Stimulated activated CD4-positive, alpha-beta T cell treated with anti-CD3 and anti-CD28 coated beads, Interleukin-15, amount 100 ng/mL, for 1 hour (primary cell): ENCODE results near the gene NPY5R.

ENCODE experiments used
- DNase-seq, 2 donors: peaks; one replicate each; pipeline ENCODE4 v3.0.0-alpha.2; 2020; ENCODE audit warnings: low read depth in 1 of 2, low spot score in 1 of 2

NPY5R gene

DNA sequence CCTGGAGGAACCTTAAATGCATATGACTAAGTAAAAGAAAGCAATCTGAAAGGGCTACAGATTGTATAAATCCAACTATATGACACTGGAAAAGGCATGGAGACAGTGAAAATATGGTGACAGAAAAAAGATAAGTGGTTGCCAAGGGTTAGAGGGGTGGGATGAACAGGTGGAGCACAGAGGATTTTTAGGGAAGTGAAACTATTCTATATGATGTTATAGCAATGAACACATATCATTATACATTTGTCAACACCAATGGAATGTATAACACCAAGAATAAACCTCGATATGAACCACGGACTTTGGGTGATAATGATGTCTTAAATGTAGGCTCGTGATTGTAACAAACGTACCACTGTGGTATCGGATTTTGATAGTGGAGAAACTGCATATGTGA, 40.7 kb downstream of the NPY5R start:
- no peak for DNase-seq

- no peak for DNase-seq
Observed at GRCh38 chr4:163384926-163385325, 41.2 kb downstream of the NPY5R start.

- DNase-seq = no peak
Observed at GRCh38 chr4:163385466-163385865, 41.8 kb downstream of the NPY5R start.

GRCh38 chr4:163391756-163392155, 48.1 kb downstream of the NPY5R start:
- no peak for DNase-seq

- DNase-seq = no peak
Observed at GRCh38 chr4:163392328-163392727, 48.6 kb downstream of the NPY5R start.

- DNase-seq = no peak
Observed at GRCh38 chr4:163393471-163393870, 49.8 kb downstream of the NPY5R start.

GRCh38 chr4:163395055-163395454, 51.4 kb downstream of the NPY5R start:
- DNase-seq = no peak

DNA sequence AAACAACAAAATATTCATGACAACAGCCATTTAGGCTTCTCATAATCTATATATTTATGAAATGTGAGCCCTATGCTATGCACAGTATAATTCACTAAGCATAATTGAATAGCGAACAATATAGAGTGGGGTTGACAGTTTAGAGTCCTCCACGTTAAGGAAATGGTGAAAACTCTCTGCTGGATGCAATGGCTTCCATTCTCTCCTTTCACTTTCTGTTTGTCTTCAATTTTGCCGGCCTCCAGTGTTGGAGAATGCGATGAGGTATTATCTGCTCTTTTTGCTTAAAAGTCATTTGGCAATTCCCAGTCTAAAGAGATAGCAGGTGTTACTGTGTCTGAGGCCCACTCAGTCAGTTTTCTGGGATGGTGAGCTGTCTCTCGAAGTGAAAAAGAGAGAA, 52.1 kb downstream of the NPY5R start:
- DNase-seq = no peak

DNA sequence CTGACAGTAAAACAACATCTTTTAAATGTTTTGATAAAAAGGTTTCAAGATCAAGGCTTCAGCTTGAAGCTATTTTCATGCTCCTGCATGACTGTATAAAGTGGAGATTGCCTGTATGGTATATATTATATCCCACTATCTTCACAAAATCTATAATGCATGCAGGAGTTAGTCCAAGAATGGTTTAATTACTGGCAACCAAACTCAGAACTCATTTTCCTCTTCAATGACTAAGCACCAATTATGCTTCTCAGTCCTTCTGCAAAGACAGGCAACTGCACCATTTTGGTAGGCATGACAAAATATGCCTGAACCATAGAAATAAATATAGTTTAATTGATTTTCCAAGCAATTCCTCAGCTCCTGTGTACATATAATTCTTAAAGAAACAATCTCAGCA, 54.5 kb downstream of the NPY5R start:
- DNase-seq = no peak

DNA sequence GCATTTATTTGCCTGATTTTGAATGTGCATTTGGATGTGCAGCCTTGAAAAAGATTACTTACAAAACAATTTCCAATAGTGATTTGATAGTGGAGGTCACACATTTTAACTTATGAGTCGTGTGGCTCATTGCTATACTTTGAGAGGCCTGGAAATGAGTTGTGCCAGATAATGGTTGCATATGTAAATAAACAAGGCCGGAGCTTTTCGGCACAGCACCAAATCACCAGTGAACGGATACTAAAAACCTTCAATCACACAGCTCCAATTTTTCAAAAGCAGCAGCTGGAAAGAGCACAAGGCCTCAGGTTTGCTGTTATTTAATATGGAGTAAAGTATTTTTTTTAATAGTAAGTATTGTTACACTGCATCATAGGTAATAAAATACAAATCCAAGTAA, 57.2 kb downstream of the NPY5R start:
- DNase-seq = no peak
